ENCODE data around the gene CIB4.
A peak's percentile ranks its signal among the peaks of the same experiment; 100 is the strongest.

The CIB4 gene

DNA sequence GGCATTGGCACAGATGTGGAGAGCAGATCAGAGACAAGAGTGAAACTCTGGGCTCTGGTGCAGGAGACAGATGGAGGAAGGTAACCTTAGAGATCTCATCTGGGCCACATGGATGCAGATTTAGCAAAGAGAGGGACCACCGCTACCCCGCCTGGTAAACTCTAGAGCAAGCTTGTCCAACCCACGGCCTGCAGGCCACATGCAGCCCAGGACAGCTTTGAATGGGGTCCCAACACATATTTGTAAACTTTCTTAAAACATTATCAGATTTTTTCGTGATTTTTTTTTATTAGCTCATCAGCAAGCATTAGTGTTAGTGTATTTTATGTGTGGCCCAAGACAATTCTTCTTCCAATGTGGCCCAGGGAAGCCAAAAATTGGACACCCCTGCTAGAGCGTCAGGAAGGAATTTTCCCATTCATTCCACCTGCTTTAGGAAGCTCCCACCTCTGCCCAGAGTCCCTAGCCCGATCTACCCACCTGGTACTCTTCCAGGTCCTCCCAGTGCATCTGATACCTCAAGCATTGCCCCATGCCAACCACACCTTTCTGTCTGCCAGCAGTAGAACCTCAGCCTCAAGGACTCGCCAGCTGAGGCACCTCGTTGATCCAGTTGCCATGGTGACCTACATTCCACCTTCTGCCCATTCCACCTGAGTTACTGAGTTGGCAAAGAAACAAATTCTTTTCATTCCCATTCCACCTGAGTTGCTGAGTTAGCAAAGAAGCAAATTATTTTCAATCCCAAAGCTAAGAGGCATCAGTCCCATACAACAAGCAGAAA is at the start of gene CIB4:
CIB4 (minus strand) TSS at position 586 of the 784 bp plus-strand sequence; CDS start at position 534, 52 bp downstream.
- no peak for DNase-seq

DNA sequence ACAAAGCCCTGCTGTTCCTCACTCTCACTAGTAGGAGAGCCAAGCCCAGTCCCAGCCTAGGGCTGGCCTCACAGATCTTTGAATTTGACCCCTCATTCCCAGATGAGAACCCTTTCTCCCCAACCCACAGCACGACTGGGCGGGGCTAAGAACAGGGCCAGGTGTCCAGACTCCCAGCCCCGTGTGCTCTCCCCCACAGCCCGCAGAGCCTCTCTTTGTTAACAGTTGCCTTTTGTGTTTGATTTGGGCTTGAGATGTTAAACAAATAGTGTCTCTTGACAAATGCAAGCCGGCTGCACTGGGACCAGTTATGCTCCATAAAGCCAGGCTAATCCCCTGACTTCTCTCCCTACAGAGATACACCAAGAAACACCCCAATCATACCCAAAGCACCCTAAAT is 46.6 kb upstream of the CIB4 start:
- peak; percentile 72 for DNase-seq

DNA sequence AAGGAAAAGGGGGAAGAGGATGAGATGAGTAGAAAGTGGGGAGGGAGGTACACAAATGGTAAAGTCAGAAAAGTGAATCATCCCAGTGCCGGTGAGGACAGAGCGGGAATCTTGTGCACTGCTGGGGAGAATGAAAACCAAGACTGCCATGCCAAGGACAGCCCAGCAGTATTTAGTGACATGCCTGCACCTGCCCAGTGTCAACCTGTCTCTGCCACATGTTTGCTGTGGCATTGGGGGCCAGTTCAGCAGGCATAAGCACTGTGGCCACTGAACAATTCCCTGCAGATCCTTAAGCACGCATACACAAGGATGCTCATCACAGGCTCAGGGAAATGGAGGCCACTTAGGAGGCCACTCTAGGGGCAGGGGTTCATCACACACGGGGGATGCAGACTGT is 46.2 kb upstream of the CIB4 start:
- peak; percentile 75 for DNase-seq

DNA sequence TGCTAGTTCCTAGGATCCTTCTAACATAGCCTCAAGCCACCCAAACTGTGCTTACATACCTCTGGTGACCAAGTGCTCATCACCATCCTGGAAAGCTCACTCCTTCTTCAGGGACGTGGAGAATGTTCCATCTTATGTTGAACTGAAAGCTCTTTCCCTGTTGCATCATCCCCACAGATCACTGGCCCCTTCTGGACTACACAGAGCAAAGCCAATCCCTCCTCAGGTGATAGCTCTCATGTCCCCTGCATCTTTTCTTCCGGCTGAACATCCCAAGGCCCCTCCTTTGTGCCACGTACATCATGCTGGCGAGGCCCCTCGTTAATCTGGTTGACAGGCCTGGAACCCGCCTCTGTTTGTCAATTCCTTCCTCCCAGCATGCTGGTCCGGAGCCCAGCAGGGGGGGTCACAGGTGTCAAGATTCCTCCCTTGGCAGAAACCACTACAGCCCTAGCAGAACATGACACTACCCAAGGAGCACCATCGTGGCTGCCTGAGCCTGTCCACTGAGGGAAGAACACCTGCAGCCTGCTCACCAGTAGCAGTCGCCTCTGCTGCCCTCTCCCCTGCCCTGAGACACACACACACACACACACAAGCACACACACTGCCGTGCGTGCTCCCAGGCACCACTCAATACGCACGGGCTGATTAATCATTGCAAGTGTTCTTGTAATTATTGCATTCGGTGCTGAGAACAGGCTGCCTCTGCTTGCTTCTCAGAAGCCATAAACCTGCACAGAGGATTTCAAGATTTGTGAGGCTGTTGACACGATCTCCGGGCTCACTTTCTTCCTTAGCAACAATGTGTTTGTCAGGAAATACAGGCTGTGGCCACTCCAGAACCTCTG is 45.0 kb upstream of the CIB4 start:
- DNase-seq, result peak; percentile 72

DNA sequence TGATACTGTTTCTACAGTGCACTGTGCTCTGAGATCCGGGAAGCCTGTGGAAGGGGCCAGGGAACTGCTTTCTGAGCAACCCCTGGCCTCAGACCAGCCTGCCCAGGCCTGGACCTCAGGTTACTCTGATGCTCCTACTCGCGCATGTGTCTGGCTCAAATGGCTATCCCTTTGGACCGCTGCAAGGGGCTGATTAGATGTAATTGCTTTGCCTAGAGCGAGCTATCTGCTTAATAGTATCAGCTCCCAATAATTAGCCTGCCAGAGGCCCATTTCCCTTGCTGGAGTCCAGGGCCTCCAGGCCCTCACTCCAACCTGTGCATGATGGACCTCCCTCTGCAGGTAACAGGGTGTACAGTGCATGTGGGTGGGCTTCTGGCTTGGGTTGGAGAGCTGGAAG is 44.2 kb upstream of the CIB4 start:
- DNase-seq, result no peak

DNA sequence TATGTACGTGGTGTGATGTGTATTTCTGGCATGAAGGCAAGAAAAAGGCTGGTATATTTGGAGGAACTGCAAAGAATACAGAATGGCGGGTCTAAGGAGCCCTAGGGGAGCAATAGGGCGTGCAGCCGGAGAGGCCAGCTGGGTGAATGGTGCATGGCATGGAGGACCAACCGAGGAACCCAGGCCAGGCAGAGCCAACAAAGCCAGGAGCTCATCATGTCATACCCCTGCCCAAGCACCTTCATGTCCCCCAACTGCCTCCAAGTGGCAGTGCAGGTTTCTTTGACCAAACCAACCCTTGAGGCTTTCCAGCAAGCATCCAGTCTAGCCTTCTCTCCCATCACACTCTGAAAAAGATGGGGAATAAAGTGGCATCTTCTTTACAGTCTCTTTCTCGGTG is 42.4 kb upstream of the CIB4 start:
- DNase-seq, result no peak

DNA sequence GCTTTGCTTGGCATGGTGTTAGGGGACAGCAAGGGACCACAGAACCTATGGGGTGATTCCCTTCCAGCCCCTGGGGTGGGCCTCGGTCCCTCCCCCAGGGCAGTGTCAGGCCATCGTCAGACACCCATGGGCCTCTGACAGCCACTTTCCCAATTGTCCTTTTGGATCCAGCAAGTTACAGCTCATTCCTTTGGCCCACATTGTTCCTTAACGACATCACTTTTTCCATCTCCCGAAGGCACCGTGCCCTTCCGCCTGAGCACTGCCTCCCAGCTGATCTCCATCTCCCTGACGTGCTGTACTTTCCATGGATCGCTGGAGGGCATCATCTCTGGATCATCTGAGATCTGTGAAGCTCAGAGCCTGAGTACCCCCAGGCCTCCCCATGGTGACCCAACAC is 41.0 kb upstream of the CIB4 start:
- DNase-seq, result no peak

DNA sequence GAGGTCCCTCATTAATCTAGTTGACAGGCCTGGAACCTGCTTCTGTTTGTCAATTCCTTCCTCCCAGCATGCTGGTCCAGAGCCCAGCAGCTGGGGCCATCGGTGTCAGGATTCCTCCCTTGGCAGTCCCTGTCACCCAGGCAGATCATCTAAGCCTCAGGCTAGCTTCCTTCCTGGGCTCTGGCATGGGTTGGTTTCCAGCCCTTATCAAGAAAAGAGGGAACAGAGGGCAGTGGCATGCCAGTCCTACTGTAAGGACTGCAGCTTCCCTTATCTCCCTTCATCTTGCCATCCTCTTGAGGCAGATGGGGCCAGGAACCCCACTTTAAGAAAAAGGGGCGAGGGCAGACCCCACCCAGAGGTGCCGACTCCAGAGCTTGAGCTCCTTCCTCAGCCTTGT is 40.5 kb upstream of the CIB4 start:
- no peak for DNase-seq

DNA sequence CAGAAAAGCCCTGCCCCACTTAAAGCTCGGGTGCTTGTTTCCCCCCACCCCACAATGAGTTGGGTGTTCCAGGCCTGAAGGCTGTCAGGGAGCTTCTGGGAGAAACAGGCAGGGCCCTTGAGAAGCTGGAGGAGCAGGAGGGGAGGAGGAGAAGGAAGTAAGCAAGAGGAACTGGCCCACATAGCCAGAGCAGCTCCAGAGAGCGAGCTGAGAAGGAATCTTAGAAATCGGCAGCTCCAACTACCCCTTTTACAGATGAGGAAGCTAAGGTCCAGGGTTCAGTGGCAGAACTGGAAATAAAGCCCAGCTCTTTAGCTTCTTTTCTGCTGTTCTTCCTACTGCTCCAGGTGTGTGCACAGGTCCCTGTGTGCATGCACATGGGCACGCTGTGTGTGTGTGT is 38.7 kb upstream of the CIB4 start:
- DNase-seq, result no peak

DNA sequence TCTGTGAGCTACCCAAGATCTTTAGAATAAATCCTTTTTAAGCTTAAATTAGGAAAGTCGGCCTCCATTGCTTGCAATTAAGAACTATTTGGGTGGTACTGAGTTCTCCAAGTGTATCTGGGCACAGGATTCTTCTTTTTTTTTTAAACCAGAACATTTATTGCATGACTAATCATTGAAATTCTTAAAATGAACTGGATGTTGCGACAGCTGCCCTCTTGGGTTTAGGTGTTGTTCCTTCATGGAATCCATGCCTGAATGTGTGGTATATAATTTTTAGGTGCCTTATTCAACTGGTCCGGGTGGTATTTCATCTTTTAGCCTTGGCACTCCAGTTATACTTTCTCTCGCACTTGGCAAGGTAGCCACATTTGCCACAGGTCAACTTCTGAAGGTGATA is 36.9 kb upstream of the CIB4 start:
- DNase-seq, result no peak

DNA sequence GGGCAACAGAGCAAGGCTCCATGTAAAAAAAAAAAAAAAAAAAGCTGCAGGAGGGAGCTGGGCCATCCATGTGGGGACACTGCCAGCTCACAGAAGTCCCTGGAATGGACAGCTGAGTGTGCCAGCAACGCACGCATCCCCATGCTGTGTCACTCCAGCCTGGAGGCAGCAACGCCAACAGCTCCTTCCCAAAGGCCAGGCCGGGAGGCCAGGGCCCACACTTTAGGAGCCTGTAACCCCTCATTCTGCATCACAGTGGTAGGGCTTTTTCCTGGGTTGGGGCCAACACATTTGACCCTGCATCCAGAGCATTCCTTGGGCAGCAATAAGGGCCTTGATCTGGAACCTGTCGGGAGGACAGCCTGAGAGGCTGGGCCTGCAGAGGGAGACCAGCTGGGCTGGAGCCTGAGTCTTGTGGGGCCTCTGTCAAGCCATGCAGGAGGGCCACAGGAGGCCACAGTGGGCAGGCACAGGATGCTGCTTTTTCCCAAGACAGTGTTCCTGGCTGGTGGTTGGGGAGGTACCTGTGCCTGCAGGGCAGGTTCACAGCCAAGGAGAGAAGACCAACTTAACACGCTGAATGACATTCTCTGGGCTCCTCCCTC is 34.6 kb upstream of the CIB4 start:
- DNase-seq, result no peak

DNA sequence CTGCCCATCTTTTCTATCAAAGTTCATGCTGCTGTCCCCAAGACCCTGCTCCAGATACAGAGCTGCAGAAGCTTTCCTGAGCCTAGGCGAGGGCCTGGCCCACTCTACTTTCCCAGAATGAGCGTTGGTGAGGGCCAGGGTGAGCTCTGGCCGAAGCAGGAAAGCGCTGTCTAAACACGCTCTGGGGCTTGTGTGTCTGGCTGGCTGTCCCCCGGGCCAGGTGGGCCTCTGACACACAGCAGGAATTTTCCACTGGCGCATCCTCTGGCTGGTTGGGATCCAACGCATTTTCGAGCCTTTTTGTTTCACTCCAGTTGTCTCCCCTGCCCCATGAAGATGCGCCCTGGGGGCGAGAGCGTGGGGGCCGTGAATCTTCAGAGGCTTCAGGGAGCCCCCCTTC is 33.6 kb upstream of the CIB4 start:
- no peak for DNase-seq

DNA sequence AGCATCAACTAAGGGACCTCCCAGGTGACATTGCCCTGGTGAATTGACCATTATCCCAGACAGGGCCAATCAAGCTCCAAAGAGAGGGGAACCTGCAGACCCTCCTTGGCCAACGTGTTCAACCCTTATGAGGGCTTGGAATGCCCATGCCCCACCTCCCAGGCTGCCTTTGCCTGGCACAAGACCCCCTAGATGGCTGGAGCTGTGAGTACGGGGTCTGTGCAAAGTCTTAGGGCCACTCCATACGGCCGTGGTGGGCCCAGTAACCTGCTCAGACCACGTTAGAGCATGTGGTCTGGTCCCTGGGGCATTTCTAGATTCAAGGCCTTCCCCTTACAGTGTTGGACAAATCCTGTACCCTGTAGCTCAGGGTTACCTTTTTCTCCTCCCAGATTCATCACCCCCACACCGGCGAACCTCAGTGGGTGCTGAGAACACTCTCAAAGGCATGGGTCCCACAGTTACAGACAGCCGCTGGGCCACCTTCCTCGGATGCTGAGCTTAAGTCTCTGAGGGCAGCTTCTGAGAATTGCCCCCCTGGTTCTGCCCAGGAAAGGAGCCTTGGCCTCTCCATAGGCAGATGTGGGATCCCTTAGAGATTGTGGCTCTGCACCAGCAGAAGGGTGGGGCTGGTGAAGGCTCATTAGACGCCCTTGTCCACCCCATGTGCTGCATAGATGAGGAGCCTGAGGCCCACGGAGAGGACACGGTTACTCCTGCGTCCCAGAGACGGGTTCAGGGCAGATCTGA is 33.0 kb upstream of the CIB4 start:
- DNase-seq, result no peak

DNA sequence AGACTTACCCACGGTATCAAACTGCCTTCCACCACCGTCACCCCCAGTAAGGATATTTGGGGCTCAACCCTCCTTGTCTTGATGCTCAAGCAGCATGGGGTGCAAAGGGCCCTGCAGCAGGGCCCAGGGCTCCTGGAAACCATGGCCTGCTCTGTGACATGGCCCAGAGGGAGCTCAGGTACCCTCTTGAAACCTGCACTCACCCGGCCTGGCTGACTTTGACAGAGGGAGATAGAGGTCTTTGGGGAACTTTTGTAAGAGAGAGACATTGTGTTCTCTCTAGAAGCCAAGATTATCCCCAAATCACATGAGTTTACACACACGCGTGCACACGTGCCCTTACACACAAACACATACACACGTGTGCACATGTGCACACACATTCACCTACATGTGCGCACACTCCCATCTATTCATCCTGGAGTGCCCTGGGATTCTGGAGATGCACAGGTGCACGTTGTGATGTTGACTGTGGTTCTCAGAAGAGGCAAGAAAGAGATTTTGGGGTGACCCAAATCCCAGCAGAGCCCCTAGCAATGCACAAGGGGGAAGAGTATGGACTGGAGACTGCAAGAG is 31.7 kb upstream of the CIB4 start:
- no peak for DNase-seq

DNA sequence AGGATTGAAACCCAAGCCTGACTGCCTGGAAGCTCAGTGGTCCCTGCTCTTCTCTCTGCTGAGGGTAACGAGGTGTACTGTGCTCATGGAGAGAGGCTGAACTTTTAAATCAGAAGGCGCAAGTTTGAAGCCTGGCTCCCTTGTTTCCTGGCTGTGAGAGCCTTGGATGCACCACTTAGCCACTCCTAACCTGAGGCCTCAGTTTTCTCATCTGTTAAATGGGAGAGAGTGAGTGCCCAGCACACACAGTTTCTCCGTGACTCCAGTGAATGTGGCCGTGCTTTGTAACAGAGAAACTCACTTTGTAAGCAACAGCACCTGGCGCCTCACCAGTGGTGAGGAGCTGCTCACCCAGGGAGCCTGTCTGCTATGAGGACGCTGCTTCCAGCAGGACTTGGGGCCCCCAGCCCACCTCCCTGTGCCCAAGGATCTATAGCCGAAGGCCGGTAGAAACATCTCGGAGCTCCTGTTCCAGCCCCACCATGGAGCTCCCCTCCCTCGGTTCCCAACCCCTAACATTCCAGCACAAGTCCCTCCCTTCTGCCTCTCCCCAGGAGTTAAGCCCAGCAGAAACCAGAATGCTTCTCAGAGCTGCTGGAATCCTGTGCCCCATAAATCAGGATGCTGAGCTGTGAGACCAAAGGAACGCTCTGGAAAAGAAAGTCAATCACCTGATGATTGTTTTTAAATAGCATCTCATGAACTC is 31.1 kb upstream of the CIB4 start:
- no peak for DNase-seq

DNA sequence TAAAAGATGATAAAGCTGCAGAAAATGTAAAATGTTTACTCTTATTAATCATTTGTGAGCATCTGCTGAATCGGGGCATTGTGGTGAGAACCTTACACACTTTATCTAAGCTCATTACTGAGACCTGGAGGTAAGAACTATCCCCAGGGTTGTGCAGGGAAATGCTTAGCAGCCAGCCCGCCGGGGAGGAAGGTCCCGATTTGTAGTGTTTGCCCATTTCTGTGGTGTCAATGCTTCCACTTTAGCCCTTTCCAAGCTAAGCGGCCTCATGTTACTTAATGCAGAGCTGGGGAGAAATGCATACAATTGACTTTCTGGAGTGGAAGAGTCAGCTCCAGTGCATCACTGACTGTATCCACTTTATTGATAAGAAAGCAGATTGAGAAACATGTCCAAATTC is 30.5 kb upstream of the CIB4 start:
- DNase-seq, result no peak

DNA sequence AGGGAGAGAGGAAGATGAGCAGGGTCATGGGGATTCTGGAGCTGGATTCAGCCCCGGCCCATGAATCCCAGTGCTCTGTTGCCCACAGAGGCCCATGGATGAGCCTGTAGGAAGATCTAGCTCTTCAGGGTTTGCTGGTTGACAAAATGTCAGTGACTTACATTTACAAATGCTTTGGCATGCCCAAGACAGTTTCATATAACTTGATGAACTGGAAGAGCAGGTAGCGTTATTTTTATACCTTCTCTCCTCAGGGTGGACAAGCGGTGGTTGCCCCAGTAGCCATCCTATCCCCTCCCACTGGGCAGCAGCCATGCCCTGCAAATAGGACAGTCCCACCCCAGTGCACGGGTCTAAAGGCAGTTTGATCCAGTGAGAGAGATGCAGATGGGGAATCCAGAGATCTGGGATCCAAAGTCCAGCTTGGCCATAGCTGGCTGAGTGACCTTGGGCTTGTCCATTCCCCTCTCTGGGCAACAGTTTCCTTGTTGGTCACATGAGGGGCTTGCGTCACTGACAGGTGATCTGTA is 29.8 kb upstream of the CIB4 start:
- DNase-seq, result no peak

DNA sequence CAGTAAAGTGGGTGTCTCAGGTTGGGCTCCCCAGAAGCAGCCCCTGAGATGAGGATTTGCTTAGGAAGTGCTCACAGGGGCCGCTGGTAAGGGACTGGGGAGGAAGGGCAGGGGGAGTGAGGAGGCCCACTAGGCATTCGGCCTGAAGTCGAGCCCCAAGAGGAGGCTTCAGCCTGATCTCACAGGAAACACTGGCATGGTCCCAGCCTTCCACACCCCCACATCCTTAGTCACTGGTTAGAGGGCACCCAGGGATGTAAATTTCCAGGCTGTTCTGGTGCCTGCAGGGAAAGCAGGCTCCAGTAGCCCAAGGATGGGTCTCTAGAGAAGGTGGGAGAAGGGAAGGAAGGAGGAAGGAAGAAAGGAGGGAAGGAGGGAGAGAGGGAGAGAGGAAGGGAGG is 29.0 kb upstream of the CIB4 start:
- DNase-seq, result no peak

DNA sequence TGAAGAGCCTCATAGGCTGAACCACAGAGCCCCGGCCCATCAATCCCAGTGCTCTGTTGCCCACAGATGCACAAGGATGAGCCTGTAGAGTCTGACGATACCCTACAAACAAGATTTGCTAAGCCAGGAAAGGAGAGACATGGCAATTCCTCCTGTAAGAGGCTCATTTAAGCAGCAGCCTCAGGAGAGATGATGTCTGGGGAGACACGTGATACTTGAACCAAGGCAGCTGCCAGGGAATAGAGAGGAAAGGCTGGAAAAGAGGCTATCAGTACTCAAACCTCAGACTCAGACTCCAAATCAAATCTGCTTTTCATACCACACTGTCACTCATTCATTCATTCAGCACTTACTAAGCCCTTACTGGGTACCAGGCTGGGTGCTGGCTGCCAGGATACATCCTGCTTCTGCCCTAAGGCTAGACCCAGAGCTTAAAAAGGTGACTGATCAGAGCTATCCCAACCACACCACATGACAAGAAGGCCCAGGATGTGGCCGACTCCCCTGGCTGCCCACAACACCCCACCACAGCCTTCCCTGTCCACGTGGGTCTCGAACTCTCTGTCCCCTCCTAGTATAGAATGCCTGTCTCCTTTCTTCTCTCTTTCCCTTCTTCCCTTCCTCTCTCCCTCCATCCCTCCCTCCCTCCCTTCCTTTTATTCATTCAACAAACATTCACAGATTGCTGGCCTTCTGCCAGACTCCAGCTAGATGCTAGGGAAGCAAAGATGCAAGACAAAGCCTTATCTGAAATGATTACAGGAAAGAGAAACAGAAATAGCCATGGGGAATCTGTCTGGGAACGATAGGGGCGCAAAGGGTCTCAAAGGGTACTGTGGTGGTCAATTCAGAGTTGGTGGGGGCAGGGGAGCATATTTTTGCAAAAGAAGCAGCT is 27.9 kb upstream of the CIB4 start:
- DNase-seq, result no peak

DNA sequence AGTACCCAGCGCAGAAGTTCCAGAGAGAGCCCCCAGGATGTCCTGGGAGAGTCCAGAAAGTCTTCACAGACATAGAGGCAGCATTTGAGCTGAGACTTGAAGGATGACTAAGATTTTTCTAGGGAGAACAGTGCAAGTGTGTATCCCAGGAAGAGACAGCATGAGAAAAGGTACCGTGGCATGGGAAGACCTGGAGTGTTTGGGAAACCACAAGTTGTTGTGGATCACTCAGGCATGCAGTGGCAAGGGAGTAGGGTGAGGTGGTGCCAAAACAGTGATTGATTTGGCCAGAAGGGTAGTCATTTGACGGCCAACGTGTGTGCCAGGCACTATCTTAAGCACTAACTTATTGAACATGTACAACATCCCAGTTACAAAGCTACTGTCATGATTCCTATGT is 26.9 kb upstream of the CIB4 start:
- DNase-seq, result no peak

DNA sequence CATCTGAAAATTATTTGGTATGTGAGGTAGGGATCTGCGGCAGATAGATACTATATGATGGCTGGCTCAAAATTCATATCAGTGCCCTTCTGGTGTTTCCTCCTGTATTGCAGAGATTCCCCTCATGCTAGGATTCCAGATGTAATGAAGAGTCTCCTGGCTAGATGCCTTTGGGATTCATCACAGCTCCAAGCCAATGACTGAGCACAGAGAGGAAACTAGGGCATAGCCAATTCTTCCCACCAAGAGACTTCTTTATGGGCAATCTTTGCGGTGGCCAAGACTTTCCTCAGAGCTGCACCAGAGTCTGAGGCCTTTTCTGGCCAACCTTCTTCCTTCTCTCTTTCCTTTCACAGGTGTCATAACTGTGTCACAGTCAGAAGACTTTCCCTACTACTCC is 25.5 kb upstream of the CIB4 start:
- DNase-seq, result no peak

Data from NCI-H1105 (cell line).